Bronchial epithelial cell (primary cell): ENCODE results near the gene CCDC89. TPM values are rescaled to one million over a fixed set of nuclear protein-coding genes. Genes with fewer than 3 reads are reported as not detected.

Experiments used
- DNase-seq: peaks from one replicate; pipeline ENCODE4 v3.0.0-alpha.2; 2010; ENCODE audit warnings: low read depth
- FAIRE-seq: peaks from 2 replicates; lab custom pipeline; 2011; peaks lifted over from hg19 to GRCh38; lab: Jason Lieb, UNC
- H3K27me3 ChIP-seq: 2 replicates; pipeline ENCODE4 v1.5.1; 2011; ENCODE audit warnings: low read length; ENCODE audit not compliant: control insufficient read depth, insufficient read depth
- H3K36me3 ChIP-seq: 2 replicates; pipeline ENCODE4 v1.5.1; 2011; ENCODE audit warnings: low read length; ENCODE audit not compliant: control insufficient read depth, insufficient read depth
- H3K4me3 ChIP-seq: 2 replicates; pipeline ENCODE4 v1.5.1; 2011; ENCODE audit warnings: mild to moderate bottlenecking, low read depth, low read length, control low read depth
- CTCF ChIP-seq: IDR thresholded peaks from 2 replicates; pipeline ENCODE4 v1.5.1; 2011; ENCODE audit warnings: mild to moderate bottlenecking, moderate library complexity, low read length, control low read depth, inconsistent platforms; ENCODE audit not compliant: insufficient read depth, severe bottlenecking
- total RNA-seq: library from RNA; depleted of rRNA; stranded (reverse); fragments of >200 nt; gene quantifications from 2 replicates; pipeline ENCODE4 v1.2.1, GENCODE V29; 2014

CCDC89 gene
- total RNA-seq, 1 donor from 2014 or later: not detected

DNA sequence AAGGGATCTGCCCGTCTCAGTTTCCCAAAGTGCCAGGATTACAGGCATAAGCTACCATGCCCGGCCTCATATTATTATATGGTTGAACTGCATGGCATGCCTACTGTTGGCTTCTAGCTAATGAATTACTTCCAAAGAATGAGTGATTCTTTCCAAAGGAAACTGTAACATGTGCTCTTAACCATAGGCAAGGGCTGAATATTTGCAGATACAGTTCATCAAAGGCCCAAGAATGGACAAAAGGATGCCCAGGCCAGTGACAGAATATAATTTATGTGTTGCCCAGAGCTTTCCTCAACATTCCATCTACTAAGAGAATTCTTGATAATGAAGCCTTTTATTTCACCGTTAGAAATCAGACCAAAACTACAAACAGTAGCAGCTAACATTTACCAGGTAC, 27.0 kb upstream of the CCDC89 start:
- FAIRE-seq (no peak), DNase-seq (no peak)
- Histone ChIP-seq H3K27me3 (no peaks in the 10 kb centered on the region), H3K36me3 (no peaks in the 10 kb centered on the region), H3K4me3 (no peak overlapping the region)
- no peak for TF ChIP-seq CTCF

DNA sequence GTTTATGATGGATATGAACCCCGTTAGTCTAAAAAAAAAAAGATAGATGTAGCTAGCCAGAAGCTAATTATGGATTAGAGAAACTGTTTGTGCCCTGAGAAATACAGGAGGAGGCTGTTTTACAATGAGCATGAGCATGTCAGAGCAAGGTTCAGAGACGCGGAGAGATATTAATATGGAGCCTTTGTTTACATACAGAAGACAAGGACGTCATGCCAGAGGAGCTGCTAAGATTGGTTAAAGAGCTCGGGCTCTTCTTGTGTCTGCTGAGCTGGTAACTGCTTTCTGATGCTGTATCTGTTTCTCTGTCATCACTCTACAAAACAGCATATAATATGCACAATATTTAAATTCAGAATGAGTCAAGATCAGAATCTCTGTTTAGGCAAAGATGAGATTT, 24.9 kb upstream of the CCDC89 start:
- Histone ChIP-seq H3K4me3 (no peak overlapping the region), H3K36me3 (no peaks in the 10 kb centered on the region), H3K27me3 (no peaks in the 10 kb centered on the region)
- TF ChIP-seq CTCF: no peak
- no peak for FAIRE-seq
- DNase-seq: peak; percentile 35

- FAIRE-seq (no peak), DNase-seq (no peak)
- TF ChIP-seq CTCF: no peak
- no peaks in the 10 kb centered on the region for H3K36me3 ChIP-seq
- no peaks in the 10 kb centered on the region for H3K27me3 ChIP-seq
- H3K4me3 ChIP-seq: no peak overlapping the region
Observed at GRCh38 chr11:85709941-85710702, 24.1 kb upstream of the CCDC89 start.

- no peak for FAIRE-seq
- no peaks in the 10 kb centered on the region for H3K27me3 ChIP-seq
- no peak overlapping the region for H3K4me3 ChIP-seq
- no peak for TF ChIP-seq CTCF
- no peaks in the 10 kb centered on the region for H3K36me3 ChIP-seq
- no peak for DNase-seq
Observed at GRCh38 chr11:85705800-85706199, 19.8 kb upstream of the CCDC89 start.

GRCh38 chr11:85704967-85705366, 19.0 kb upstream of the CCDC89 start:
- Histone ChIP-seq H3K4me3 (no peak overlapping the region), H3K27me3 (no peaks in the 10 kb centered on the region), H3K36me3 (no peaks in the 10 kb centered on the region)
- no peak for DNase-seq
- TF ChIP-seq CTCF: no peak
- FAIRE-seq: no peak
